RPMI7951 (cell line): ENCODE measurements around the gene MORN1. TPM values are rescaled to one million over a fixed set of nuclear protein-coding genes. Genes with fewer than 3 reads are reported as not detected.

Source experiments
- DNase-seq: peaks from one replicate; pipeline ENCODE4 v3.0.0-alpha.2; 2012; ENCODE audit warnings: low read depth
- total RNA-seq: library from RNA; depleted of rRNA; stranded (reverse); fragments of >200 nt; shearing (Covaris generic); gene quantifications from 2 replicates; pipeline ENCODE4 v1.2.3, GENCODE V29; 2014

MORN1 gene
- total RNA-seq, 1 experiment from 2014 or later, result 8.3 TPM

- DNase-seq, result no peak
Observed at GRCh38 chr1:2374252-2375155, 16.9 kb downstream of the MORN1 start.

GRCh38 chr1:2373551-2374251 lies 17.7 kb downstream of the MORN1 start:
- DNase-seq, result no peak

- peak; percentile 71 for DNase-seq
Observed at GRCh38 chr1:2372551-2373490, 18.5 kb downstream of the MORN1 start.

GRCh38 chr1:2368053-2368744 lies 23.2 kb downstream of the MORN1 start:
- DNase-seq, result no peak

GRCh38 chr1:2363847-2364513 lies 27.4 kb downstream of the MORN1 start:
- DNase-seq, result no peak

- no peak for DNase-seq
Observed at GRCh38 chr1:2360588-2361364, 30.6 kb downstream of the MORN1 start.

GRCh38 chr1:2358651-2359640 lies 32.4 kb downstream of the MORN1 start:
- DNase-seq, result no peak

GRCh38 chr1:2358072-2358471 lies 33.3 kb downstream of the MORN1 start:
- DNase-seq, result no peak

GRCh38 chr1:2356911-2357845 lies 34.2 kb downstream of the MORN1 start:
- DNase-seq, result no peak

- no peak for DNase-seq
Observed at GRCh38 chr1:2356401-2356800, 35.0 kb downstream of the MORN1 start.

- DNase-seq, result no peak
Observed at GRCh38 chr1:2355373-2356261, 35.7 kb downstream of the MORN1 start.

GRCh38 chr1:2354511-2355372 lies 36.6 kb downstream of the MORN1 start:
- DNase-seq, result no peak

GRCh38 chr1:2353551-2354438 lies 37.6 kb downstream of the MORN1 start:
- no peak for DNase-seq

- DNase-seq, result no peak
Observed at GRCh38 chr1:2352897-2353550, 38.3 kb downstream of the MORN1 start.
